ENCODE results near the gene RNF8. TPM values are rescaled to one million over a fixed set of nuclear protein-coding genes. Genes with fewer than 3 reads are reported as not detected.
A peak's percentile ranks its signal among the peaks of the same experiment; 100 is the strongest.

Gene RNF8
- total RNA-seq, 1 experiment from 2014 or later: 35.9 TPM

DNA sequence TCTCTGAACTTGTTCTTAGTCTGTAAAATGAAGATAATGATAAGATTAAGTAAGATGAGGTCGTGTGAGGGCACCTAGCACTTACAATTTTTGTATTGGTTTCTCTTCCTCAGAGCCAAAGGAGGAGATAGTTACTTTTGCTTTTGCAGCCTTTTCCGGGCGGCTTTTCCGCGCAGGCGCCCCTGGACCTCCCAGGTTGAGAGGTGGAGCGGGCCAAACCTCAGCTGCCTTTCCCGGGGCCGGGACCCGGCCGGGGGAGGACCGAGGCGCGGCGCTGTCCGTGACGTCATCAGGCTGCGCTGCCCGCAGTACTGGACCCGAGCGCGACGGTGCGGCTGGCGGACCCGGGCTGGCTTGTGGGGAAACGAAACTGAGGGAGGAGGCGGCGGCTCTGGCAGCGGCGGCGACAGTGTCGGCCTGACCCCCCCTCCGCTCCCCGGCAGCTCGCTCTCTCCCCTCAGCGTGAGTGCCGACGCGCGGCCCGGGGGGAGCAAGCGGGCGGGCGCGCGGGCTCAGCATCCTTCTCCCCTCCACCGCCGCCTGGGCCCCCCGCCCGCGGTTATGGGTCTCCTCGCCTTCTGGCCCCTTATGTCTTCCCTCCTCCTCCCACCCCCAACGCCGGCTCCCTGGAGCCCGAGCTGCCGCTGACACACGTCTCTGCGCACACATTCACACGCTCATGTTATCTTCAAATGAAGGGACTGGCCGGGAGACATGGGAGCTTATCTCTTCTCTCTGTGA is 79.3 kb downstream of the RNF8 start, which contains the start of gene CMTR1 (continued):
- peak; percentile 61 for TF ChIP-seq ZBTB43 (CRISPR knock-in tag; IDR thresholded peaks at IDR 0.05)
- no peak for TF ChIP-seq RORB (CRISPR knock-in tag; IDR thresholded peaks at IDR 0.05)
- peak; percentile 53; the same call in 1 of the 2 replicates for TF ChIP-seq GABPB1 (CRISPR knock-in tag; IDR thresholded peaks at IDR 0.05)
- TF ChIP-seq ATF1 (CRISPR knock-in tag; IDR thresholded peaks at IDR 0.05): no peak; the same call in 1 of the 2 replicates
- TF ChIP-seq TEAD4 (CRISPR knock-in tag; IDR thresholded peaks at IDR 0.05): no peak
- no peak for TF ChIP-seq CBFB (CRISPR knock-in tag; IDR thresholded peaks at IDR 0.05; ENCODE audit: low read depth)
- TF ChIP-seq CTCF (IDR thresholded peaks at IDR 0.05): no peak
- TF ChIP-seq RELA (CRISPR knock-in tag; IDR thresholded peaks at IDR 0.05; ENCODE audit: borderline replicate concordance): no peak
- TF ChIP-seq SMAD4 (CRISPR knock-in tag; IDR thresholded peaks at IDR 0.05): no peak
- no peak for TF ChIP-seq TP53 (CRISPR knock-in tag; IDR thresholded peaks at IDR 0.05)
- no peak for TF ChIP-seq ZNF232 (CRISPR knock-in tag; IDR thresholded peaks at IDR 0.05)
- TF ChIP-seq ATF2 (CRISPR knock-in tag; IDR thresholded peaks at IDR 0.05; ENCODE audit: borderline replicate concordance, low read depth): 0 out of 2 replicates have a peak, but pooled peaks have one; percentile 17
- TF ChIP-seq JAZF1 (CRISPR knock-in tag; IDR thresholded peaks at IDR 0.05): no peak
- TF ChIP-seq, protein P1, sequence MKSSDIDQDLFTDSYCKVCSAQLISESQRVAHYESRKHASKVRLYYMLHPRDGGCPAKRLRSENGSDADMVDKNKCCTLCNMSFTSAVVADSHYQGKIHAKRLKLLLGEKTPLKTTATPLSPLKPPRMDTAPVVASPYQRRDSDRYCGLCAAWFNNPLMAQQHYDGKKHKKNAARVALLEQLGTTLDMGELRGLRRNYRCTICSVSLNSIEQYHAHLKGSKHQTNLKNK (CRISPR knock-in tag; IDR thresholded peaks at IDR 0.05): no peak
- TF ChIP-seq ETV6 (CRISPR knock-in tag; IDR thresholded peaks at IDR 0.05): peak; percentile 81; the same call in 1 of the 2 replicates
- no peak for TF ChIP-seq NR2C2 (CRISPR knock-in tag; IDR thresholded peaks at IDR 0.05)
- no peak for TF ChIP-seq ZNF671 (CRISPR knock-in tag; IDR thresholded peaks at IDR 0.05)
- TF ChIP-seq SP1 (CRISPR knock-in tag; conservative IDR thresholded peaks at IDR 0.05): peak; percentile 91
- no peak for TF ChIP-seq MXD4 (CRISPR knock-in tag; IDR thresholded peaks at IDR 0.05; ENCODE audit: borderline replicate concordance)
- no peak for TF ChIP-seq EMX1 (CRISPR knock-in tag; IDR thresholded peaks at IDR 0.05)
- TF ChIP-seq, protein P2, sequence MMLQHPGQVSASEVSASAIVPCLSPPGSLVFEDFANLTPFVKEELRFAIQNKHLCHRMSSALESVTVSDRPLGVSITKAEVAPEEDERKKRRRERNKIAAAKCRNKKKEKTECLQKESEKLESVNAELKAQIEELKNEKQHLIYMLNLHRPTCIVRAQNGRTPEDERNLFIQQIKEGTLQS (CRISPR knock-in tag; conservative IDR thresholded peaks at IDR 0.05): no peak
- no peak for TF ChIP-seq ERG (CRISPR knock-in tag; IDR thresholded peaks at IDR 0.05)
- no peak for TF ChIP-seq HMGA2 (CRISPR knock-in tag; IDR thresholded peaks at IDR 0.05)
- TF ChIP-seq, protein P3, sequence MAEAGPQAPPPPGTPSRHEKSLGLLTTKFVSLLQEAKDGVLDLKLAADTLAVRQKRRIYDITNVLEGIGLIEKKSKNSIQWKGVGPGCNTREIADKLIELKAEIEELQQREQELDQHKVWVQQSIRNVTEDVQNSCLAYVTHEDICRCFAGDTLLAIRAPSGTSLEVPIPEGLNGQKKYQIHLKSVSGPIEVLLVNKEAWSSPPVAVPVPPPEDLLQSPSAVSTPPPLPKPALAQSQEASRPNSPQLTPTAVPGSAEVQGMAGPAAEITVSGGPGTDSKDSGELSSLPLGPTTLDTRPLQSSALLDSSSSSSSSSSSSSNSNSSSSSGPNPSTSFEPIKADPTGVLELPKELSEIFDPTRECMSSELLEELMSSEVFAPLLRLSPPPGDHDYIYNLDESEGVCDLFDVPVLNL (CRISPR knock-in tag; IDR thresholded peaks at IDR 0.05; ENCODE audit: borderline replicate concordance, low read depth): no peak
- 0 out of 2 replicates have a peak, but pooled peaks have one; percentile 13 for TF ChIP-seq KAT7 (CRISPR knock-in tag; IDR thresholded peaks at IDR 0.05; ENCODE audit: borderline replicate concordance)
- no peak for TF ChIP-seq NR3C1 (CRISPR knock-in tag; conservative IDR thresholded peaks at IDR 0.05; ENCODE audit: low read depth)
- TF ChIP-seq, protein P4, sequence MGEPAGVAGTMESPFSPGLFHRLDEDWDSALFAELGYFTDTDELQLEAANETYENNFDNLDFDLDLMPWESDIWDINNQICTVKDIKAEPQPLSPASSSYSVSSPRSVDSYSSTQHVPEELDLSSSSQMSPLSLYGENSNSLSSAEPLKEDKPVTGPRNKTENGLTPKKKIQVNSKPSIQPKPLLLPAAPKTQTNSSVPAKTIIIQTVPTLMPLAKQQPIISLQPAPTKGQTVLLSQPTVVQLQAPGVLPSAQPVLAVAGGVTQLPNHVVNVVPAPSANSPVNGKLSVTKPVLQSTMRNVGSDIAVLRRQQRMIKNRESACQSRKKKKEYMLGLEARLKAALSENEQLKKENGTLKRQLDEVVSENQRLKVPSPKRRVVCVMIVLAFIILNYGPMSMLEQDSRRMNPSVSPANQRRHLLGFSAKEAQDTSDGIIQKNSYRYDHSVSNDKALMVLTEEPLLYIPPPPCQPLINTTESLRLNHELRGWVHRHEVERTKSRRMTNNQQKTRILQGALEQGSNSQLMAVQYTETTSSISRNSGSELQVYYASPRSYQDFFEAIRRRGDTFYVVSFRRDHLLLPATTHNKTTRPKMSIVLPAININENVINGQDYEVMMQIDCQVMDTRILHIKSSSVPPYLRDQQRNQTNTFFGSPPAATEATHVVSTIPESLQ (CRISPR knock-in tag; IDR thresholded peaks at IDR 0.05): no peak
- TF ChIP-seq SMAD3 (CRISPR knock-in tag; IDR thresholded peaks at IDR 0.05; ENCODE audit: borderline replicate concordance): no peak
- no peak for TF ChIP-seq IRF2 (CRISPR knock-in tag; IDR thresholded peaks at IDR 0.05; ENCODE audit: borderline replicate concordance, low read depth)
- TF ChIP-seq FOXK1 (CRISPR knock-in tag; IDR thresholded peaks at IDR 0.05): peak; percentile 92

All from WTC11 (cell line).